Esophagus muscularis mucosa (tissue), 3 donors: ENCODE measurements around the gene HOXD4.

Experiments
- EP300 ChIP-seq: sonication (generic); formaldehyde crosslinking; IDR thresholded peaks from one replicate; pipeline ENCODE4 v1.6.1; 2017; ENCODE audit warnings: antibody characterized with exemption
- TF ChIP-seq, protein P1 (sequence below), 3 experiments: fragments of 200-600 bp in 2 of 3; fragments of 450-650 bp in 1 of 3; sonication (generic) in 2 of 3; IDR thresholded peaks; one replicate each; pipeline ENCODE4 v1.5.1; 2017 to 2019; ENCODE audit warnings: antibody characterized with exemption in 3 of 3, mild to moderate bottlenecking in 2 of 3, moderate library complexity in 1 of 3

- TF ChIP-seq, protein P1, sequence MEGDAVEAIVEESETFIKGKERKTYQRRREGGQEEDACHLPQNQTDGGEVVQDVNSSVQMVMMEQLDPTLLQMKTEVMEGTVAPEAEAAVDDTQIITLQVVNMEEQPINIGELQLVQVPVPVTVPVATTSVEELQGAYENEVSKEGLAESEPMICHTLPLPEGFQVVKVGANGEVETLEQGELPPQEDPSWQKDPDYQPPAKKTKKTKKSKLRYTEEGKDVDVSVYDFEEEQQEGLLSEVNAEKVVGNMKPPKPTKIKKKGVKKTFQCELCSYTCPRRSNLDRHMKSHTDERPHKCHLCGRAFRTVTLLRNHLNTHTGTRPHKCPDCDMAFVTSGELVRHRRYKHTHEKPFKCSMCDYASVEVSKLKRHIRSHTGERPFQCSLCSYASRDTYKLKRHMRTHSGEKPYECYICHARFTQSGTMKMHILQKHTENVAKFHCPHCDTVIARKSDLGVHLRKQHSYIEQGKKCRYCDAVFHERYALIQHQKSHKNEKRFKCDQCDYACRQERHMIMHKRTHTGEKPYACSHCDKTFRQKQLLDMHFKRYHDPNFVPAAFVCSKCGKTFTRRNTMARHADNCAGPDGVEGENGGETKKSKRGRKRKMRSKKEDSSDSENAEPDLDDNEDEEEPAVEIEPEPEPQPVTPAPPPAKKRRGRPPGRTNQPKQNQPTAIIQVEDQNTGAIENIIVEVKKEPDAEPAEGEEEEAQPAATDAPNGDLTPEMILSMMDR (IDR thresholded peaks at IDR 0.05): no peak
- no peak for TF ChIP-seq EP300
These were observed 29.2 kb upstream of the HOXD4 start for GRCh38 chr2:176122052-176122682.
